ENCODE data around the gene PEMT.

- no peak for TF ChIP-seq POLR2A (IDR thresholded peaks at IDR 0.05)
- TF ChIP-seq, protein P1, sequence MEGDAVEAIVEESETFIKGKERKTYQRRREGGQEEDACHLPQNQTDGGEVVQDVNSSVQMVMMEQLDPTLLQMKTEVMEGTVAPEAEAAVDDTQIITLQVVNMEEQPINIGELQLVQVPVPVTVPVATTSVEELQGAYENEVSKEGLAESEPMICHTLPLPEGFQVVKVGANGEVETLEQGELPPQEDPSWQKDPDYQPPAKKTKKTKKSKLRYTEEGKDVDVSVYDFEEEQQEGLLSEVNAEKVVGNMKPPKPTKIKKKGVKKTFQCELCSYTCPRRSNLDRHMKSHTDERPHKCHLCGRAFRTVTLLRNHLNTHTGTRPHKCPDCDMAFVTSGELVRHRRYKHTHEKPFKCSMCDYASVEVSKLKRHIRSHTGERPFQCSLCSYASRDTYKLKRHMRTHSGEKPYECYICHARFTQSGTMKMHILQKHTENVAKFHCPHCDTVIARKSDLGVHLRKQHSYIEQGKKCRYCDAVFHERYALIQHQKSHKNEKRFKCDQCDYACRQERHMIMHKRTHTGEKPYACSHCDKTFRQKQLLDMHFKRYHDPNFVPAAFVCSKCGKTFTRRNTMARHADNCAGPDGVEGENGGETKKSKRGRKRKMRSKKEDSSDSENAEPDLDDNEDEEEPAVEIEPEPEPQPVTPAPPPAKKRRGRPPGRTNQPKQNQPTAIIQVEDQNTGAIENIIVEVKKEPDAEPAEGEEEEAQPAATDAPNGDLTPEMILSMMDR (IDR thresholded peaks at IDR 0.05), result no peak
These were observed 25.8 kb downstream of the PEMT start for GRCh38 chr17:17565471-17566339.

All from sigmoid colon (tissue), 3 donors.